Smooth muscle cell (in vitro differentiated cells): ENCODE results near the gene ELAVL1. TPM values are rescaled to one million over a fixed set of nuclear protein-coding genes. Genes with fewer than 3 reads are reported as not detected.

Experiments
- DNase-seq: peaks from one replicate; lab custom pipeline; 2025; ENCODE audit not compliant: unreplicated experiment; lab: John Stamatoyannopoulos, UW
- H2AFZ ChIP-seq: fragments of 200-600 bp; sonication (generic); 2 replicates; pipeline ENCODE4 v1.6.0; 2016; ENCODE audit warnings: antibody characterized with exemption, low read depth, mild to moderate bottlenecking
- H3F3A ChIP-seq: fragments of 200-600 bp; sonication (generic); 2 replicates; pipeline ENCODE4 v1.6.0; 2017; ENCODE audit warnings: antibody characterized with exemption, low read depth
- H3K27ac ChIP-seq: fragments of 200-600 bp; sonication (generic); 2 replicates; pipeline ENCODE4 v1.5.1; 2016; ENCODE audit warnings: low read depth, mild to moderate bottlenecking
- H3K27me3 ChIP-seq: fragments of 200-600 bp; sonication (generic); 2 replicates; pipeline ENCODE4 v1.6.1; 2016; ENCODE audit warnings: low read depth, mild to moderate bottlenecking
- H3K36me3 ChIP-seq: fragments of 200-600 bp; sonication (generic); 2 replicates; pipeline ENCODE4 v1.5.1; 2016; ENCODE audit warnings: low read depth
- H3K4me1 ChIP-seq: fragments of 200-600 bp; sonication (generic); 2 replicates; pipeline ENCODE4 v1.5.1; 2016; ENCODE audit warnings: low read depth
- H3K4me2 ChIP-seq: fragments of 200-600 bp; sonication (generic); 2 replicates; pipeline ENCODE4 v1.6.0; 2016; ENCODE audit warnings: mild to moderate bottlenecking
- H3K4me3 ChIP-seq: fragments of 200-600 bp; sonication (generic); 2 replicates; pipeline ENCODE4 v1.5.1; 2016; ENCODE audit warnings: mild to moderate bottlenecking
- H3K79me2 ChIP-seq: fragments of 200-600 bp; sonication (generic); 2 replicates; pipeline ENCODE4 v1.6.0; 2016; ENCODE audit warnings: low read depth, mild to moderate bottlenecking
- H3K9ac ChIP-seq: fragments of 200-600 bp; sonication (generic); 2 replicates; pipeline ENCODE4 v1.6.0; 2016; ENCODE audit warnings: low read depth
- H3K9me3 ChIP-seq: fragments of 200-600 bp; sonication (generic); replicated peaks from 2 replicates; pipeline ENCODE4 v1.5.1; 2016; ENCODE audit warnings: low read depth
- H4K20me1 ChIP-seq: fragments of 200-600 bp; sonication (generic); 2 replicates; pipeline ENCODE4 v1.6.0; 2016; ENCODE audit warnings: low read depth
- CTCF ChIP-seq: fragments of 200-600 bp; sonication (generic); IDR thresholded peaks from 2 replicates; pipeline ENCODE4 v1.5.1; 2017; ENCODE audit warnings: borderline replicate concordance, mild to moderate bottlenecking, antibody characterized with exemption; ENCODE audit not compliant: insufficient read depth, poor library complexity, severe bottlenecking
- WGBS: methylation state at CpG from one replicate; pipeline ENCODE4 v1.1.7; 2016; ENCODE audit warnings: low lambda C conversion rate; 5-methylcytosine and 5-hydroxymethylcytosine counted together
- polyA plus RNA-seq: library from polyadenylated mRNA; unstranded; fragments of >200 nt; fragmentation: Nextera tagmentation; extraction: Ambion mirVana; gene quantifications from 2 replicates; pipeline ENCODE4 v1.2.1, GENCODE V29; 2016
- total RNA-seq: library from RNA; depleted of rRNA; stranded (reverse); fragments of >200 nt; gene quantifications from 2 replicates; pipeline ENCODE4 v1.2.3, GENCODE V29; 2014

The ELAVL1 gene
- total and polyA plus RNA-seq, 2 experiments from 2014 or later = 47.9 to 90.7 TPM

DNA sequence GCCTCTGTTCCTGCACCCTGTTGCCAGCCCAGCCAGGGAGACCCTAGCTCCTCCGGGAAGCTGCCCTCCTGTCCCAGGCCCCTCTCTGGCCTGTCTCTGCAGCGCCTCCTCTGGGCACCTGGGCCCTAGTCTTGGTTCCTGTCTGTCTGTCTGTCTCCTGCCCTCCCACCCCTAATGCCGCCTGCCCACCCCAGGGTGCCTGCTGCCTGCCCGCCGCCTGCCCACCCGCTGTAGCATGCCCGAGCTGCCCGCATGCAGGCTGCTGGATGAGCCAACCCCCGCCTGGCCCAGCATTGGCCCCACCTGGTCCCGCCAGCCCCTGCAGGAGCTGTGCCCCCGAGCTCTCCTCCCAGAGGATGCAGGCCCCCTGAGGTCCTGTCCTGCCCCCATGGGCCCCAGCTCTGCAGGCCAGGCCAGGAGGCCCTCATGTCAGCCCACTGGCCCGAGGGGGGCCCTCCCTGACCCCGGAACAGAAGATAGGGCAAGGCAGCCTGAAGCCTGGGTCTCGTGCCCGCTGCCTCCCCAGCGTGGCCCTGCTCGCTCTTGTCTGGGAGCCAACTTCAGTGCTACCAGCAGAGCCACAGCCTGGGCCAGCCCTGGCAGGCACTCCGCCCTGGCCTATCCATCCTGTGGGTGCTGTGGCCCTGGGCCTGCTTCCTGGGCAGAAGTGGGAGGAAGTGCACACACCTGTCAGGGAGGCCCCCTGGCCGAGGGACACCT lies 96.5 kb downstream of the ELAVL1 start:
- H3K27ac ChIP-seq = no peak overlapping the region
- no peak overlapping the region for H3K4me3 ChIP-seq
- no peak for TF ChIP-seq CTCF
- H3K36me3 ChIP-seq = no peaks in the 10 kb centered on the region
- DNase-seq = no peak
- no peaks in the 10 kb centered on the region for H3F3A ChIP-seq
- no peaks in the 10 kb centered on the region for H3K27me3 ChIP-seq
- H3K9ac ChIP-seq = no peak overlapping the region
- peaks cover 37% of the 10 kb centered on the region for H3K79me2 ChIP-seq
- peaks cover 10% of the 10 kb centered on the region for H3K4me1 ChIP-seq
- peaks cover 65% of the 10 kb centered on the region for H4K20me1 ChIP-seq
- no peak overlapping the region for H3K4me2 ChIP-seq
- H2AFZ ChIP-seq = no peak overlapping the region
- 92% methylated on average over 19 of the region's 19 CpGs for WGBS
- H3K9me3 ChIP-seq = no peaks in the 10 kb centered on the region

Other genes with a start within 250 kb of the ELAVL1 start
- not detected in 2 replicates for gene CLEC4M, start 242.4 kb downstream of the ELAVL1 start, total RNA-seq
- gene CLEC4M, start 242.4 kb downstream of the ELAVL1 start, polyA plus RNA-seq = not detected in 2 replicates
- 8.8 and 10.9 TPM in 2 replicates for gene EVI5L, start 175.4 kb downstream of the ELAVL1 start, total RNA-seq
- 15.9 and 21.2 TPM in 2 replicates for gene EVI5L, start 175.4 kb downstream of the ELAVL1 start, polyA plus RNA-seq
- 0.13 TPM in 1 of 2 replicates, not detected in the other for gene PRR36, start 131.3 kb downstream of the ELAVL1 start, total RNA-seq
- gene PRR36, start 131.3 kb downstream of the ELAVL1 start, polyA plus RNA-seq = 0.57 and 2.5 TPM in 2 replicates
- gene LRRC8E, start 117.1 kb downstream of the ELAVL1 start, total RNA-seq = 7.6 and 7.8 TPM in 2 replicates
- 6.3 and 7.4 TPM in 2 replicates for gene LRRC8E, start 117.1 kb downstream of the ELAVL1 start, polyA plus RNA-seq
- 6.7 and 8.2 TPM in 2 replicates for gene MAP2K7, start 101.8 kb downstream of the ELAVL1 start, total RNA-seq
- gene MAP2K7, start 101.8 kb downstream of the ELAVL1 start, polyA plus RNA-seq = 9.2 and 13.1 TPM in 2 replicates
- 18.7 and 20.7 TPM in 2 replicates for gene TGFBR3L, start 90.8 kb downstream of the ELAVL1 start, total RNA-seq
- 44.0 and 46.6 TPM in 2 replicates for gene TGFBR3L, start 90.8 kb downstream of the ELAVL1 start, polyA plus RNA-seq
- gene SNAPC2, start 85.3 kb downstream of the ELAVL1 start, total RNA-seq = 9.5 and 18.2 TPM in 2 replicates
- 35.0 and 35.3 TPM in 2 replicates for gene SNAPC2, start 85.3 kb downstream of the ELAVL1 start, polyA plus RNA-seq
- 4.8 and 6.0 TPM in 2 replicates for gene CTXN1, start 79.5 kb downstream of the ELAVL1 start, total RNA-seq
- gene CTXN1, start 79.5 kb downstream of the ELAVL1 start, polyA plus RNA-seq = 25.4 and 26.0 TPM in 2 replicates
- gene TIMM44, start 62.0 kb downstream of the ELAVL1 start, total RNA-seq = 25.1 and 27.1 TPM in 2 replicates
- 21.8 and 39.3 TPM in 2 replicates for gene TIMM44, start 62.0 kb downstream of the ELAVL1 start, polyA plus RNA-seq
- not detected in 2 replicates for gene CCL25, start 47.1 kb upstream of the ELAVL1 start, total RNA-seq
- 0.91 TPM in 1 of 2 replicates, not detected in the other for gene CCL25, start 47.1 kb upstream of the ELAVL1 start, polyA plus RNA-seq
- not detected in 2 replicates for gene FBN3, start 144.0 kb upstream of the ELAVL1 start, total RNA-seq
- gene FBN3, start 144.0 kb upstream of the ELAVL1 start, polyA plus RNA-seq = not detected in 2 replicates
- 14.7 and 19.9 TPM in 2 replicates for gene CERS4, start 203.7 kb upstream of the ELAVL1 start, total RNA-seq
- gene CERS4, start 203.7 kb upstream of the ELAVL1 start, polyA plus RNA-seq = 20.9 and 27.0 TPM in 2 replicates